ENCODE measurements around the gene NMT2. TPM values are rescaled to one million over a fixed set of nuclear protein-coding genes. Genes with fewer than 3 reads are reported as not detected.
"Not testable (repeated sequence)": the region's sequence is repeated elsewhere in the genome, so short reads cannot be mapped to it uniquely, and the experiment has no call there.

NMT2 gene
- total and polyA plus RNA-seq, 2 experiments from 2014 or later, result 11.7 to 16.8 TPM

GRCh38 chr10:15208221-15208620 is 39.7 kb upstream of the NMT2 start (continued):
- TF ChIP-seq REST (IDR thresholded peaks at IDR 0.05; ENCODE audit: unreplicated experiment), result no peak
- TF ChIP-seq JUNB (IDR thresholded peaks at IDR 0.05; ENCODE audit: unreplicated experiment), result no peak
- no peak for TF ChIP-seq ETS1 (IDR thresholded peaks at IDR 0.05)

GRCh38 chr10:15207410-15207809 is 38.9 kb upstream of the NMT2 start:
- not testable (repeated sequence) for H3K9me2 ChIP-seq (ENCODE audit: insufficient read depth); H3K9me3 Mint-ChIP-seq; H3K27ac ChIP-seq (ENCODE audit: low read depth); H3K27ac Mint-ChIP-seq; H2AFZ ChIP-seq; H3K27me3 ChIP-seq (ENCODE audit: insufficient read depth); H3F3A ChIP-seq (replicated peaks; ENCODE audit: low read depth); H3K36me3 Mint-ChIP-seq (ENCODE audit: low read depth); H3K4me3 Mint-ChIP-seq; H3K36me3 ChIP-seq (ENCODE audit: insufficient read depth); H3K79me2 ChIP-seq (replicated peaks; ENCODE audit: insufficient read depth); DNase-seq (ENCODE audit: low spot score); H3K4me2 ChIP-seq; H4K20me1 ChIP-seq (replicated peaks; ENCODE audit: insufficient read depth); H3K4me1 Mint-ChIP-seq; H3K4me3 ChIP-seq; ATAC-seq; H3K27me3 Mint-ChIP-seq (ENCODE audit: insufficient read depth, low read depth, poor library complexity); H3K4me1 ChIP-seq (ENCODE audit: insufficient read depth)

GRCh38 chr10:15202639-15203038 is 34.1 kb upstream of the NMT2 start:
- Histone ChIP-seq H4K20me1 (replicated peaks; ENCODE audit: insufficient read depth) (no peaks in the 10 kb centered on the region), H3K4me2 (no peak overlapping the region), H3K36me3 (ENCODE audit: insufficient read depth) (no peaks in the 10 kb centered on the region), H3K9me2 (ENCODE audit: insufficient read depth) (no peaks in the 10 kb centered on the region; the same call in 1 of the 2 replicates), H2AFZ (no peak overlapping the region), H3K79me2 (replicated peaks; ENCODE audit: insufficient read depth) (no peaks in the 10 kb centered on the region), H3F3A (replicated peaks; ENCODE audit: low read depth) (no peaks in the 10 kb centered on the region), H3K4me3 (no peak overlapping the region), H3K27me3 (ENCODE audit: insufficient read depth) (no peaks in the 10 kb centered on the region), H3K4me1 (ENCODE audit: insufficient read depth) (peaks cover 12% of the 10 kb centered on the region; the same call in 1 of the 2 replicates), H3K27ac (ENCODE audit: low read depth) (no peak overlapping the region)
- ATAC-seq (no peak), DNase-seq (ENCODE audit: low spot score) (no peak)
- H3K9me3 Mint-ChIP-seq, result no peaks in the 10 kb centered on the region
- no peak overlapping the region for H3K4me3 Mint-ChIP-seq
- H3K27ac Mint-ChIP-seq, result no peak overlapping the region
- H3K27me3 Mint-ChIP-seq (ENCODE audit: insufficient read depth, low read depth, poor library complexity), result peaks cover 4% of the 10 kb centered on the region
- H3K4me1 Mint-ChIP-seq, result peaks cover 11% of the 10 kb centered on the region
- no peaks in the 10 kb centered on the region for H3K36me3 Mint-ChIP-seq (ENCODE audit: low read depth)
- TF ChIP-seq ZNF462 (CRISPR knock-in tag; IDR thresholded peaks at IDR 0.05) (no peak), STAT1 (IDR thresholded peaks at IDR 0.05; ENCODE audit: unreplicated experiment) (no peak), EZH2phosphoT487 (IDR thresholded peaks at IDR 0.05; ENCODE audit: unreplicated experiment) (no peak), POLR2AphosphoS5 (IDR thresholded peaks at IDR 0.05; ENCODE audit: low read depth) (no peak), NANOG (IDR thresholded peaks at IDR 0.05; ENCODE audit: borderline replicate concordance) (no peak)
